HG03025 (cell line): ENCODE results near the gene TSFM.

Source experiments
- ATAC-seq: cut with Tn5 transposase; IDR thresholded peaks from one replicate; pipeline ENCODE4 v1.9.1; 2021; ENCODE audit warnings: mild to moderate bottlenecking, moderate library complexity; ENCODE audit not compliant: unreplicated experiment, low FRiP score

The TSFM gene

DNA sequence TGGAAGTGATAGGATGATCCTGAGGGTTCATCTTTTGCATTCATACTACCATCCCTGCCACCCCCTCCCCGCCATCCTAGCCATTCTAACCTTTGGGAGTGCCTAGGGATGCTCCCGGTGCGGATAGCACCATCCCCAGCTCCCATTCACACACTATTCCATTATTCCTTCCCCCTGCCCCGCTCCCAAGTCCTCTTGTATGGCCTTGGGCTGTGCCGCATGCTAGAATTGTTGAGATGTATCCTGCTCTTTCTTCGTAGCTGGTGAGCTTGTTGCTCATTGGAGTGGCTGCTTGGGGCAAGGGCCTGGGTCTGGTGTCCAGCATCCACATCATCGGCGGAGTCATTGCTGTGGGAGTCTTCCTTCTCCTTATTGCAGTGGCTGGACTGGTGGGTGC is 37.1 kb upstream of the TSFM start:
- no peak for ATAC-seq

DNA sequence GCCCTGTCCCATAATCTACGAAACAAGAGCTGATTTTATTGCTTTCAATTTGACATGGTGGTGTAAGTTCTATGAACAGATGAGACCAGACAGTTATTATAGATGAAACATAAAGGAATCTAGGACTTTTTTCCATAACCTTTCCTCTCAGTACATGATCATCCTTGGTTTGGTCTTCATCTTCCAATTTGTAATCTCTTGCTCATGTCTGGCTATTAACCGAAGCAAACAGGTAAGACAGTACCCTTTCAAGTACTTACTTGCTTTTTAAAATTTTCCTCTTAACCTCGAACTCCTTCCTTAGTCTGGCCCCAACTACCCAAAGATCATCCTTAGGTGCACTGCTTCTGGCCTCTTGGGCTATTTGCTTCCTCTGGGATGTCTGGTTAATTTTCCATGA is 36.6 kb upstream of the TSFM start:
- no peak for ATAC-seq

DNA sequence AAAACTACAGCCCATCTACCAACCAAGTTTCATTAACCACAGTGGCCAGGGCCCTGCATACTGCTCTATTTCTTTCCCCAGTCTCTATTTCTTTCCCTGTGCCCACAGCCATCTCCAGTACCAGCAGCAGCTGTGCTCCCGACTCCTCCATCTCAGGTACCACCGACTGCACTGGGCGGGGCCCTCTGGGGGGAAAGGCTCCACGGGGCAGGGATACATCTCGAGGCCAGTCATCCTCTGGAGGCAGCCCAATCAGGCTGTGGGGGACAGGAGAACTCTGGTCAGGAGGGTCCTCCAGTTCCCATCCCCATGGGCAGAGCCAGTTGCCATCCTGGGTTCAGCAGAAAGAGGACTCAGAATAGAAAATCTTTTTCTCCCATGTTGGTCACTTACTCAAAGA is 33.5 kb upstream of the TSFM start:
- no peak for ATAC-seq

- ATAC-seq, result no peak
Observed at GRCh38 chr12:57750561-57751431, 31.8 kb upstream of the TSFM start.

- no peak for ATAC-seq
Observed at GRCh38 chr12:57751432-57751787, 31.2 kb upstream of the TSFM start.

DNA sequence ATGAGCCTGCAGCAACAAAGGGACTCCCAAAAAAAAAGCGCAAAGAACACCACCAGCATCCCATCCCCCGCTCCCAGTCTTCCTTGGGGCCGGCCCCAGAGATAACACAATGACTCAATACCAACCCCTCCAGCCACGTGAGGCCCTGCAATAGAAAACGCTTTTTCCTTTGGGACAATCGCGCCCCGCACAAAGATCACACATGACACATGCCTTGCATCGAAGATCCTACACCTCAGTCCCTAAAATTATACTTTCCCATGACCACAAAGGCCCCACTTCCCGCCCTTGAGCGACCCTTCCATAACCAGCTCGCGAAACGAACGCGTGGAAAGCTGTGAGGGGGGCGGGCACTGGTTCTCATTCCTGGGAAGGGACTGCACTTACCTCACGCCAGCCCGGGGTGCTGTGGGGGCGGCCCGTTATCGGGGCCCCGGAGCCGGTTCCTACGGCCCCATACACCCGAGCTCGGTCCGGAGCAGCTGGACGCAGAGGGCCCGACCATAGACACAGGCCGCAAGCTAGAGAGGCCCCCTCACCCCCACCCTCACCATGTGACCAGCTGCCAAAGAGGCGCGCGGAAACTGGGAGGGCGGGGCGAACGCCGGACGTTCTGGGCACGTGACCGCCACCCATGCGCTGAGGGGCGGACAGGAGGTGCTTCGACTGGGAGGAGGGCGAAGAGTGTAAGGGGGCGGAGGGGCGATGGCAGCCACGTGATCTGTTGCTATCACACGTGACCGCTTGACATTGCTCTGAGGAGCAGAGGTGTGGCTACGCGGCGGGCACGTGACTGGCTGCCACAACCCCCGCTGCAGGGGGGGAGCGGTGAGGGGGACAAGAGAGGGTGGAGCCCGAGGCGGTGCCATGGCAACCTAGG is 30.6 kb upstream of the TSFM start, which contains the start of gene CDK4:
TSS of gene CDK4 (minus strand) at position 523 of the 880 bp plus-strand sequence. CDS start 593 bp downstream, outside the sequence.
- ATAC-seq, result peak; percentile 70

- no peak for ATAC-seq
Observed at GRCh38 chr12:57752668-57753000, 30.0 kb upstream of the TSFM start.

DNA sequence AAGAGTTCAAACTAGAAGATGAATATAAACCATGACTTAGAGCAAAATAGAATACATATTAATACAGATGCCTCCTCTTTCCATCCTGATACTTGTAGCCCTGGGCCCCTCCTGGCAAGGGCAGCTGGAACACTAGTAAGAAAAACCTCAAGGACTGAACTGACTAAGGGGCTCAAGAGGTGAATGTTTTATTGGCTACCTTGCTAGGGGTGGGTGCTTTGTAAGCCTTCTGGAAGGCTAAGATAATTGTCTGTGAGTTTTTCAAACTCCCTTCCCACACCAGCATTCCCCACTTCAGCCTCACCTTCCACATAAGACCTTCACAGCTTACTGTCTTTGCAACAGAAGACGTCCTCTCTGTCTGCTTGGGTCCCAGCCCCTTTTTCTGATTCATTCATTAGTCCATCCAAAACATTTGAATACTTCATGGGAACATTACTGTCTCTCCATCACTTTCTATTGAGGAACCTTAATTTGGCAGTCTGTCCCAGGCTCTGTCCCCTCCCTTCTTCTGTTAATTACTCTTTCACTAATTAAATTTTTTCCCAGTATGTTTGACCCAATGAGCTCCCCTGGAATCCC is 28.7 kb upstream of the TSFM start:
- no peak for ATAC-seq

- peak; percentile 34 for ATAC-seq
Observed at GRCh38 chr12:57754411-57755193, 28.0 kb upstream of the TSFM start, which contains the start of gene MARCHF9. MARCHF9 (plus strand) TSS chr12:57755103; CDS start chr12:57755529, 426 bp downstream.

DNA sequence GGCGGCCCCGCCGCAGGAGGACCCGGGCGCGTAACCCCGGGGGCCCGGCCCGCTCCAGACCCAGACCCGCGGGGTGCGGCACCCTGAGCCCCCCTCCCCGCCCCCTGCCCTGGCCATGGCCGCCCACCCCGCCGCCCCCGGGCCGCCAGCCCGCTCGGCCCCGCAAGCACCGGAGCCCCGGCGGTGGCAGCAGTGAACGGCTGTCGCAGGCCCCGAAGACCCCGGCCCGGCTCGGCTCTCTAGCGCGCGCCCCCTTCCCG is 27.5 kb upstream of the TSFM start:
- ATAC-seq, result no peak

GRCh38 chr12:57755454-57756372 is 26.9 kb upstream of the TSFM start:
- ATAC-seq, result no peak

GRCh38 chr12:57756406-57757341 is 25.9 kb upstream of the TSFM start:
- no peak for ATAC-seq

GRCh38 chr12:57757771-57758170 is 24.8 kb upstream of the TSFM start:
- no peak for ATAC-seq

- ATAC-seq, result no peak
Observed at GRCh38 chr12:57758552-57759359, 23.8 kb upstream of the TSFM start.

- ATAC-seq, result no peak
Observed at GRCh38 chr12:57759360-57759980, 23.1 kb upstream of the TSFM start.

DNA sequence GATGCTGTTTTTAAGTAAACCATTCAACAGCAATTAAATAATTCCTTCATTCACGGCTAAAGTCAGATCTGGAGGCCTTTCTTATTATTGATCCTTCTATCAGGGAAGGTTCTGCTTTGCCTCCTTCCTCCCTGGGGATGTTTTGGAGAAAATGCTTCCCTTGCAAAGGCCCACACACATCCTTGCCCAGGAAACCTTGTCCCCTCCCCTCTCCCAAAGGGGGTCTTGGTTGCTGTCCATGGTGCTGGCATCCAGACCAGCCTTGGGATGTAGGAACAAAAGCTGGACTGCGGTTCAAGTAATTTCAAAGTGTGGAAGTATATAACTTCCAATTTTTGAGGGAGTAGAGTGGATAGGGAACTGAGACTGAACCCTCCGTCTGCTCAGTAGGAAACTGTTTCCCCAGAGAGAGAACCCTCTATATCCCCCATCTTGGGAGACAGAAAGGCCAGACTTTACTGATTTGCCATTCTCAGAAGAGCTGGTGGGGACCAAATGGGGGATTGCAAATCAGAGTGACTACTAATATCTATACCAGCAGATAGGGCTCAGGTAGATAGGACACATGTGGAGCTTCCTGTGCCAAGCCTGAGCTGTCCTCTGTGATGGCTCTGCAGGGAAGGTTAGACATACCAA is 22.1 kb upstream of the TSFM start:
- no peak for ATAC-seq
